Neural progenitor cell (in vitro differentiated cells): Measurements from ENCODE around the gene ELMO1.

Experiments used
- EZH2 ChIP-seq: fragments of 200-600 bp; sonication (generic); IDR thresholded peaks from 2 replicates; pipeline ENCODE4 v1.6.1; 2017; ENCODE audit warnings: antibody characterized with exemption, mild to moderate bottlenecking, moderate library complexity
- TF ChIP-seq, protein P1 (sequence below): fragments of 200-600 bp; sonication (generic); IDR thresholded peaks from 2 replicates; pipeline ENCODE4 v1.5.1; 2017; ENCODE audit warnings: antibody characterized with exemption, mild to moderate bottlenecking

DNA sequence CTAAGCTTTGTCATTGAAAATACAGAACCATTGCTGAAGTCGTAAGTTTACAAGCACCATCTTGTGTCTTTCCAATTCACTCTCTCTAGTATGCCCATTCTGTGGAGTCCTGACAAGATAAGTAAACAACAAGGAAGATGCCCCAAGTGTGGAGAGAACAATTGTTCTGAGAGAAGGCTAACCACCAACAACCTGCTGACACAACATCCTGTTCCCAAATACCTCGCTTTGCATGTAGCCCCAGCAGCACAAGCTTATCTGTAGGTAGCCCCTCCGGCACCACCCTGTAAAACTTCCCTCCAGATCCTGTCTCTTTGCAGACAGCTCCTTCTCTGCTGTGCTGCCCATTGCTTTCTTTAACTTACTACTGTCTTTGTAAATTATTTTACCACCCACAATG lies 491.0 kb downstream of the ELMO1 start:
- TF ChIP-seq, protein P1, sequence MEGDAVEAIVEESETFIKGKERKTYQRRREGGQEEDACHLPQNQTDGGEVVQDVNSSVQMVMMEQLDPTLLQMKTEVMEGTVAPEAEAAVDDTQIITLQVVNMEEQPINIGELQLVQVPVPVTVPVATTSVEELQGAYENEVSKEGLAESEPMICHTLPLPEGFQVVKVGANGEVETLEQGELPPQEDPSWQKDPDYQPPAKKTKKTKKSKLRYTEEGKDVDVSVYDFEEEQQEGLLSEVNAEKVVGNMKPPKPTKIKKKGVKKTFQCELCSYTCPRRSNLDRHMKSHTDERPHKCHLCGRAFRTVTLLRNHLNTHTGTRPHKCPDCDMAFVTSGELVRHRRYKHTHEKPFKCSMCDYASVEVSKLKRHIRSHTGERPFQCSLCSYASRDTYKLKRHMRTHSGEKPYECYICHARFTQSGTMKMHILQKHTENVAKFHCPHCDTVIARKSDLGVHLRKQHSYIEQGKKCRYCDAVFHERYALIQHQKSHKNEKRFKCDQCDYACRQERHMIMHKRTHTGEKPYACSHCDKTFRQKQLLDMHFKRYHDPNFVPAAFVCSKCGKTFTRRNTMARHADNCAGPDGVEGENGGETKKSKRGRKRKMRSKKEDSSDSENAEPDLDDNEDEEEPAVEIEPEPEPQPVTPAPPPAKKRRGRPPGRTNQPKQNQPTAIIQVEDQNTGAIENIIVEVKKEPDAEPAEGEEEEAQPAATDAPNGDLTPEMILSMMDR: no peak
- no peak for TF ChIP-seq EZH2
